GM12878 (cell line): ENCODE measurements around the gene CACNA1D. TPM values are rescaled to one million over a fixed set of nuclear protein-coding genes. Genes with fewer than 3 reads are reported as not detected.

Experiments
- ATAC-seq: fragments of 200-7000 bp; cut with Tn5 transposase; 3 replicates; pipeline ENCODE4 v1.9.1; 2020; ENCODE audit warnings: mild to moderate bottlenecking, moderate library complexity
- BruUV-seq: library from RNA; stranded (reverse); fragments of 400-500 nt; replicated peaks from 2 replicates; lab custom pipeline; 2021; lab: Mats Ljungman, UMichigan
- CTCF ChIA-PET: fragments of 300-600 bp; sonication (Branson Sonifier 250); formaldehyde crosslinking; extraction: SDS; loops from one replicate; lab custom pipeline; 2021; ENCODE audit warnings: inconsistent platforms; lab: Yijun Ruan, JAX
- POLR2A ChIA-PET: fragments of 350-600 bp; formaldehyde crosslinking; extraction: SDS; loops from one replicate; lab custom pipeline; 2021; ENCODE audit warnings: inconsistent platforms; lab: Charles Lee
- RAD21 ChIA-PET: fragments of 300-600 bp; sonication (Branson Sonifier 250); formaldehyde crosslinking; loops from one replicate; lab custom pipeline; 2023; ENCODE audit warnings: antibody characterized with exemption; ENCODE audit not compliant: unreplicated experiment; lab: Charles Lee
- SMC1A ChIA-PET: fragments of 300-600 bp; sonication (Branson Sonifier 250); formaldehyde crosslinking; loops from one replicate; lab custom pipeline; 2023; ENCODE audit not compliant: unreplicated experiment, uncharacterized antibody; lab: Charles Lee
- DNase-seq: peaks from one replicate; pipeline ENCODE4 v3.0.0-alpha.2; 2011; ENCODE audit warnings: low read depth, low spot score
- FAIRE-seq: peaks from 3 replicates; lab custom pipeline; 2011; peaks lifted over from hg19 to GRCh38; lab: Jason Lieb, UNC
- H2AFZ ChIP-seq: 2 replicates; pipeline ENCODE4 v1.6.0; 2011; ENCODE audit warnings: low read depth, low read length, control low read depth; ENCODE audit not compliant: control insufficient read depth
- H3K27ac ChIP-seq: 2 replicates; pipeline ENCODE4 v1.5.1; 2011; ENCODE audit warnings: control low read depth; ENCODE audit not compliant: control insufficient read depth, insufficient read depth
- H3K27me3 ChIP-seq, 2 experiments: replicated peaks in 1 of 2; 2 replicates each; pipeline versions ENCODE4 v1.6.0 to v1.6.1; 2011; ENCODE audit warnings: low read length in 1 of 2; ENCODE audit not compliant: control insufficient read depth in 2 of 2, insufficient read depth in 2 of 2
- H3K36me3 ChIP-seq, 2 experiments: 2 replicates each; pipeline ENCODE4 v1.5.1; 2011; ENCODE audit warnings: low read length in 1 of 2; ENCODE audit not compliant: control insufficient read depth in 2 of 2, insufficient read depth in 2 of 2
- H3K4me1 ChIP-seq: 2 replicates; pipeline ENCODE4 v1.6.1; 2011; ENCODE audit warnings: mild to moderate bottlenecking, low read length, moderate library complexity, mixed read lengths; ENCODE audit not compliant: control insufficient read depth, insufficient read depth
- H3K4me2 ChIP-seq: 2 replicates; pipeline ENCODE4 v1.6.0; 2011; ENCODE audit warnings: control low read depth; ENCODE audit not compliant: control insufficient read depth, insufficient read depth
- H3K4me3 ChIP-seq: fragments of 200-600 bp; sonication (generic); 2 replicates; pipeline ENCODE4 v1.5.1; 2016
- H3K79me2 ChIP-seq: 2 replicates; pipeline ENCODE4 v1.6.0; 2011; ENCODE audit warnings: low read length; ENCODE audit not compliant: control insufficient read depth, insufficient read depth
- H3K9ac ChIP-seq: 2 replicates; pipeline ENCODE4 v1.8.0; 2011; ENCODE audit warnings: low read length, control low read depth, mixed read lengths; ENCODE audit not compliant: control insufficient read depth, insufficient read depth
- H3K9me3 ChIP-seq: replicated peaks from 3 replicates; pipeline ENCODE4 v1.5.1; 2011; ENCODE audit warnings: mild to moderate bottlenecking, low read length; ENCODE audit not compliant: control insufficient read depth, insufficient read depth
- H4K20me1 ChIP-seq: 2 replicates; pipeline ENCODE4 v1.6.0; 2011; ENCODE audit not compliant: control insufficient read depth, insufficient read depth
- BCL11A ChIP-seq: IDR thresholded peaks from 2 replicates; pipeline ENCODE4 v1.6.1; 2011; ENCODE audit warnings: low read depth, low read length
- BMI1 ChIP-seq: fragments of 450-650 bp; IDR thresholded peaks from 2 replicates; pipeline ENCODE4 v1.6.1; 2016; ENCODE audit warnings: mild to moderate bottlenecking, moderate library complexity, borderline replicate concordance
- DPF2 ChIP-seq: fragments of 450-650 bp; IDR thresholded peaks from 2 replicates; pipeline ENCODE4 v1.6.1; 2017; ENCODE audit warnings: mild to moderate bottlenecking
- HDAC2 ChIP-seq: fragments of 200-600 bp; sonication (generic); IDR thresholded peaks from 2 replicates; pipeline ENCODE4 v1.6.1; 2017
- POU2F2 ChIP-seq: IDR thresholded peaks from 3 replicates; pipeline ENCODE4 v1.6.1; 2011; ENCODE audit warnings: low read depth, mild to moderate bottlenecking, low read length, borderline replicate concordance
- SREBF2 ChIP-seq: IDR thresholded peaks from 2 replicates; pipeline ENCODE4 v1.6.1; 2012; ENCODE audit warnings: mild to moderate bottlenecking, low read length
- TBL1XR1 ChIP-seq: IDR thresholded peaks from 2 replicates; pipeline ENCODE4 v1.6.1; 2012; ENCODE audit warnings: low read depth, low read length, improper control_type of control experiment
- ZNF384 ChIP-seq: IDR thresholded peaks from 2 replicates; pipeline ENCODE4 v1.6.1; 2012; ENCODE audit warnings: low read depth, mild to moderate bottlenecking, low read length, improper control_type of control experiment, borderline replicate concordance
- WGBS: methylation state at CpG from one replicate; pipeline ENCODE4 v1.1.6; 2016; ENCODE audit warnings: low lambda C conversion rate; ENCODE audit not compliant: insufficient replicate concordance, insufficient coverage; ENCODE audit errors: missing lambda C conversion rate; 5-methylcytosine and 5-hydroxymethylcytosine counted together
- in situ Hi-C: fragments of 300-500 bp; cut with MboI; formaldehyde crosslinking; loops from 9 replicates; pipeline ENCODE4 v1.14.3; 2018; ENCODE audit warnings: mixed read lengths
- intact Hi-C: fragments of 100-400 bp; cut with micrococcal nuclease; formaldehyde crosslinking; loops from one replicate; pipeline ENCODE4 v1.14.2; 2022; ENCODE audit not compliant: unreplicated experiment
- polyA plus RNA-seq, 11 experiments: library from polyadenylated mRNA; depleted of rRNA in 4 of 11; unstranded in 6 of 11; stranded (reverse) in 5 of 11; fragments of >200 nt; fragmentation: Nextera tagmentation in 4 of 11; fragmentation: Illumina TruSeq in 1 of 11; extraction: Ambion mirVana in 4 of 11; extraction: Trizol in 1 of 11; gene quantifications; 1 replicate in 1 of 11; 2 replicates in 10 of 11; pipeline versions ENCODE4 v1.2.1 to v1.2.3, GENCODE V29; 2011 to 2016; ENCODE audit warnings: inconsistent platforms in 2 of 11, missing spikeins in 2 of 11, low read depth in 1 of 11
- total RNA-seq, 4 experiments: library from RNA; depleted of rRNA in 3 of 4; stranded (reverse); fragments of >200 nt in 3 of 4; fragmentation: Illumina TruSeq in 1 of 4; extraction: Trizol in 1 of 4; gene quantifications; 2 replicates each; pipeline versions ENCODE4 v1.2.1 to v1.2.3, GENCODE V29; 2013 to 2021
- TF ChIP-seq, protein P1 (sequence below): IDR thresholded peaks from 2 replicates; pipeline ENCODE4 v1.6.1; 2012; ENCODE audit warnings: low read depth, low read length, improper control_type of control experiment
- TF ChIP-seq, protein P2 (sequence below): fragments of 450-650 bp; IDR thresholded peaks from 2 replicates; pipeline ENCODE4 v1.6.1; 2014; ENCODE audit warnings: mild to moderate bottlenecking
- TF ChIP-seq, protein P3 (sequence below): fragments of 450-650 bp; formaldehyde crosslinking; IDR thresholded peaks from 2 replicates; pipeline ENCODE4 v1.5.0; 2022; ENCODE audit warnings: mild to moderate bottlenecking, missing genetic modification characterization

CACNA1D gene
- total and polyA plus RNA-seq, 10 of the 15 experiments (the other 5 are each of a cell fraction or from before 2014, with no cell fraction given): 0.21 to 24.4 (median 1.6) TPM

DNA sequence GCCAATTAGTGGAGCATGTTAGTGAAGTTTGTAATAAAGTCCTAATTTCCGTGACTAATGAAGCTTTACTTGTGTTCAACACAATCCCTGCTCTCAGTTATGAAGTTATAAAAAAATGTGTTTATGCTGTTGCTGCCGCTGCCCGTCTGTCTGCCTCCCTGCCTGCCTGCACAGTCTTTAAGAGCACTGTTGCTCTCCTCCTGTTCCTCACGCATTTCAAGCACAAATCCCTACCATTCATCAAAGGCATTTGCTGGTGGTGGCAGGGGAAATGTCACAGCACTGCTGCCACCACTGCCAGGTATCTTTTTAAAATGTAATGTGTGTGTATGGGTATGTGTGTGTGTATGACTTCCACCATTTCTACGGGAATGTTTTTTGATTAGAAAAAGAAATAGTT, 58.8 kb downstream of the CACNA1D start:
- no peak for TF ChIP-seq ZNF384
- TF ChIP-seq, protein P1, sequence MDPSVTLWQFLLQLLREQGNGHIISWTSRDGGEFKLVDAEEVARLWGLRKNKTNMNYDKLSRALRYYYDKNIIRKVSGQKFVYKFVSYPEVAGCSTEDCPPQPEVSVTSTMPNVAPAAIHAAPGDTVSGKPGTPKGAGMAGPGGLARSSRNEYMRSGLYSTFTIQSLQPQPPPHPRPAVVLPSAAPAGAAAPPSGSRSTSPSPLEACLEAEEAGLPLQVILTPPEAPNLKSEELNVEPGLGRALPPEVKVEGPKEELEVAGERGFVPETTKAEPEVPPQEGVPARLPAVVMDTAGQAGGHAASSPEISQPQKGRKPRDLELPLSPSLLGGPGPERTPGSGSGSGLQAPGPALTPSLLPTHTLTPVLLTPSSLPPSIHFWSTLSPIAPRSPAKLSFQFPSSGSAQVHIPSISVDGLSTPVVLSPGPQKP: no peak
- WGBS: 92% methylated on average over 5 of the region's 5 CpGs
- Histone ChIP-seq H3K36me3 (no peaks in the 10 kb centered on the region), H3K27ac (no peak overlapping the region), H2AFZ (no peak overlapping the region), H3K79me2 (no peaks in the 10 kb centered on the region), H3K27me3 (no peaks in the 10 kb centered on the region), H3K4me1 (peaks cover 13% of the 10 kb centered on the region), H3K9me3 (no peaks in the 10 kb centered on the region), H3K4me3 (no peak overlapping the region), H4K20me1 (no peaks in the 10 kb centered on the region), H3K4me2 (no peak overlapping the region), H3K9ac (no peak overlapping the region)
- DNase-seq (no peak), FAIRE-seq (no peak), ATAC-seq (no peak)
- POLR2A ChIA-PET: interaction anchor here (0.7 kb wide), 1 partner anchor 12 kb away, joined by 3 read pairs; no protein-coding TSS in a partner anchor
- in situ Hi-C loops: no loop called here
- CTCF ChIA-PET: no interaction called here
- SMC1A ChIA-PET: interaction anchor here (1.3 kb wide), 1 partner anchor 9 kb away, joined by 3 read pairs; no protein-coding TSS in a partner anchor
- RAD21 ChIA-PET: interaction anchor here (1.0 kb wide), 1 partner anchor 101 kb away, joined by 3 read pairs; no protein-coding TSS in a partner anchor
- intact Hi-C loops: no loop called here
- BruUV-seq: no TSS peak

DNA sequence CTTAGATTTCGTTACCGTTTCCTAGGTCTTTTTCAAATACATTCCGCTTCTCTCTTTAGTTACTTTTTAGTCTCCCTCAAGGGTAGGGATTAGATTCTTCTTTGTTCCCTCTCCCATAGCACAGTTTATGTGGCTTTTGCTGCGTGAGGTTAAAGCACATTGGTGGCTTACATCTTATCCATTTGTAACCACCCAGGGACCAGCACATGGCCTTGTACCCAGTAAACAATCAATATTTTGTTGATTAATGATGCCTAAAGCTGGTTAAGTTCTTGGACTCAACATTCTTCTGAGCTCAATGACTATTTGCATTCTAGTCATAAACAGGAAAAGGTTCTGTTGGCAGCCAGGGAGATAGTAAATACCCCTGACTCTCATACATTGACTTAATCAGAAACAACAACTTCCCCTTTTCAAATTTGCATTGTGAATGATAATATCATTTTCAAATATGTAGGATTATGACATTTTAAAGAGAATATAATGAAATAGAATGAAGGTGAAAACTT, 60.2 kb downstream of the CACNA1D start:
- H3K4me2 ChIP-seq: peak overlapping the region; percentile 28
- ChIA-PET RAD21 (interaction anchor here (0.6 to 1.7 kb wide), 14 partner anchors 10 to 291 kb away, joined by 3 to 9 read pairs (median 4); no protein-coding TSS in a partner anchor), CTCF (interaction anchor here (0.6 to 1.0 kb wide), 4 partner anchors 9 to 97 kb away, joined by 3 to 4 read pairs (median 4); no protein-coding TSS in a partner anchor), POLR2A (interaction anchor here (0.6 to 1.6 kb wide), 5 partner anchors 9 to 209 kb away, joined by 3 to 6 read pairs (median 3); no protein-coding TSS in a partner anchor), SMC1A (interaction anchor here (1.0 to 2.9 kb wide), 12 partner anchors 10 to 209 kb away, joined by 3 to 16 read pairs (median 4); no protein-coding TSS in a partner anchor)
- no peaks in the 10 kb centered on the region for H3K9me3 ChIP-seq
- in situ Hi-C loops: no loop called here
- no peaks in the 10 kb centered on the region for H4K20me1 ChIP-seq
- no peaks in the 10 kb centered on the region for H3K36me3 ChIP-seq
- H3K4me3 ChIP-seq: no peak overlapping the region
- WGBS: 24% methylated on average over 4 of the region's 4 CpGs
- peaks cover 13% of the 10 kb centered on the region for H3K4me1 ChIP-seq
- H2AFZ ChIP-seq: peak overlapping the region; percentile 63
- peak; percentile 94 for FAIRE-seq
- no peaks in the 10 kb centered on the region for H3K27me3 ChIP-seq
- H3K9ac ChIP-seq: no peak overlapping the region
- H3K79me2 ChIP-seq: no peaks in the 10 kb centered on the region
- peak; percentile 92 for ATAC-seq
- BruUV-seq: no TSS peak
- intact Hi-C loops: loop anchor here (2.0 kb wide), 1 partner anchor 96 kb away; no protein-coding TSS in a partner anchor
- H3K27ac ChIP-seq: peak overlapping the region; percentile 76
- peak; percentile 60 for DNase-seq
- 0 out of 2 replicates have a peak, but pooled peaks have one; percentile 9 for TF ChIP-seq TBL1XR1
- TF ChIP-seq POU2F2: peak; percentile 82
- no peak for TF ChIP-seq BMI1
- TF ChIP-seq BCL11A: no peak
- TF ChIP-seq SREBF2: no peak
- TF ChIP-seq, protein P2, sequence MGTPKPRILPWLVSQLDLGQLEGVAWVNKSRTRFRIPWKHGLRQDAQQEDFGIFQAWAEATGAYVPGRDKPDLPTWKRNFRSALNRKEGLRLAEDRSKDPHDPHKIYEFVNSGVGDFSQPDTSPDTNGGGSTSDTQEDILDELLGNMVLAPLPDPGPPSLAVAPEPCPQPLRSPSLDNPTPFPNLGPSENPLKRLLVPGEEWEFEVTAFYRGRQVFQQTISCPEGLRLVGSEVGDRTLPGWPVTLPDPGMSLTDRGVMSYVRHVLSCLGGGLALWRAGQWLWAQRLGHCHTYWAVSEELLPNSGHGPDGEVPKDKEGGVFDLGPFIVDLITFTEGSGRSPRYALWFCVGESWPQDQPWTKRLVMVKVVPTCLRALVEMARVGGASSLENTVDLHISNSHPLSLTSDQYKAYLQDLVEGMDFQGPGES: no peak
- TF ChIP-seq, protein P3, sequence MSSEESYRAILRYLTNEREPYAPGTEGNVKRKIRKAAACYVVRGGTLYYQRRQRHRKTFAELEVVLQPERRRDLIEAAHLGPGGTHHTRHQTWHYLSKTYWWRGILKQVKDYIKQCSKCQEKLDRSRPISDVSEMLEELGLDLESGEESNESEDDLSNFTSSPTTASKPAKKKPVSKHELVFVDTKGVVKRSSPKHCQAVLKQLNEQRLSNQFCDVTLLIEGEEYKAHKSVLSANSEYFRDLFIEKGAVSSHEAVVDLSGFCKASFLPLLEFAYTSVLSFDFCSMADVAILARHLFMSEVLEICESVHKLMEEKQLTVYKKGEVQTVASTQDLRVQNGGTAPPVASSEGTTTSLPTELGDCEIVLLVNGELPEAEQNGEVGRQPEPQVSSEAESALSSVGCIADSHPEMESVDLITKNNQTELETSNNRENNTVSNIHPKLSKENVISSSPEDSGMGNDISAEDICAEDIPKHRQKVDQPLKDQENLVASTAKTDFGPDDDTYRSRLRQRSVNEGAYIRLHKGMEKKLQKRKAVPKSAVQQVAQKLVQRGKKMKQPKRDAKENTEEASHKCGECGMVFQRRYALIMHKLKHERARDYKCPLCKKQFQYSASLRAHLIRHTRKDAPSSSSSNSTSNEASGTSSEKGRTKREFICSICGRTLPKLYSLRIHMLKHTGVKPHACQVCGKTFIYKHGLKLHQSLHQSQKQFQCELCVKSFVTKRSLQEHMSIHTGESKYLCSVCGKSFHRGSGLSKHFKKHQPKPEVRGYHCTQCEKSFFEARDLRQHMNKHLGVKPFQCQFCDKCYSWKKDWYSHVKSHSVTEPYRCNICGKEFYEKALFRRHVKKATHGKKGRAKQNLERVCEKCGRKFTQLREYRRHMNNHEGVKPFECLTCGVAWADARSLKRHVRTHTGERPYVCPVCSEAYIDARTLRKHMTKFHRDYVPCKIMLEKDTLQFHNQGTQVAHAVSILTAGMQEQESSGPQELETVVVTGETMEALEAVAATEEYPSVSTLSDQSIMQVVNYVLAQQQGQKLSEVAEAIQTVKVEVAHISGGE (CRISPR knock-in tag): no peak
- TF ChIP-seq HDAC2: no peak
- no peak for TF ChIP-seq DPF2
